ENCODE measurements around the gene CNN2. TPM values are rescaled to one million over a fixed set of nuclear protein-coding genes. Genes with fewer than 3 reads are reported as not detected.

The CNN2 gene
- total RNA-seq, 1 donor from 2014 or later: 226 TPM

GRCh38 chr19:989381-990081, 36.9 kb upstream of the CNN2 start:
- Mint-ChIP-seq H3K27me3 (no peaks in the 10 kb centered on the region), H3K36me3 (ENCODE audit: insufficient read depth) (peaks cover 9% of the 10 kb centered on the region), H3K9me3 (ENCODE audit: low read depth) (no peaks in the 10 kb centered on the region), H3K4me1 (ENCODE audit: low read depth) (peaks cover 6% of the 10 kb centered on the region), H3K4me3 (ENCODE audit: low read depth) (no peak overlapping the region), H3K27ac (no peak overlapping the region)
- DNase-seq (ENCODE audit: low spot score, unreplicated experiment): no peak
- peak; percentile 28 for TF ChIP-seq CTCF (IDR thresholded peaks at IDR 0.05; ENCODE audit: unreplicated experiment)

GRCh38 chr19:990119-990571, 36.3 kb upstream of the CNN2 start:
- no peak for TF ChIP-seq CTCF (IDR thresholded peaks at IDR 0.05; ENCODE audit: unreplicated experiment)
- no peak for DNase-seq (ENCODE audit: low spot score, unreplicated experiment)
- no peaks in the 10 kb centered on the region for H3K4me1 Mint-ChIP-seq (ENCODE audit: low read depth)

GRCh38 chr19:990746-991145, 35.7 kb upstream of the CNN2 start:
- no peak for TF ChIP-seq CTCF (IDR thresholded peaks at IDR 0.05; ENCODE audit: unreplicated experiment)
- H3K9me3 Mint-ChIP-seq (ENCODE audit: low read depth): no peaks in the 10 kb centered on the region
- no peaks in the 10 kb centered on the region for H3K27me3 Mint-ChIP-seq
- H3K36me3 Mint-ChIP-seq (ENCODE audit: insufficient read depth): peaks cover 9% of the 10 kb centered on the region
- H3K27ac Mint-ChIP-seq: no peak overlapping the region
- no peak for DNase-seq (ENCODE audit: low spot score, unreplicated experiment)
- no peaks in the 10 kb centered on the region for H3K4me1 Mint-ChIP-seq (ENCODE audit: low read depth)
- H3K4me3 Mint-ChIP-seq (ENCODE audit: low read depth): no peak overlapping the region

More at GRCh38 chr19:990119-990571, 36.3 kb upstream of the CNN2 start:
- H3K27ac Mint-ChIP-seq: no peak overlapping the region
- no peak overlapping the region for H3K4me3 Mint-ChIP-seq (ENCODE audit: low read depth)
- H3K27me3 Mint-ChIP-seq: no peaks in the 10 kb centered on the region
- no peaks in the 10 kb centered on the region for H3K9me3 Mint-ChIP-seq (ENCODE audit: low read depth)
- peaks cover 9% of the 10 kb centered on the region for H3K36me3 Mint-ChIP-seq (ENCODE audit: insufficient read depth)

GRCh38 chr19:991174-991931, 35.1 kb upstream of the CNN2 start:
- no peak overlapping the region for H3K27ac Mint-ChIP-seq
- H3K4me3 Mint-ChIP-seq (ENCODE audit: low read depth): no peak overlapping the region
- no peak for TF ChIP-seq CTCF (IDR thresholded peaks at IDR 0.05; ENCODE audit: unreplicated experiment)
- peaks cover under 1% of the 10 kb centered on the region for H3K27me3 Mint-ChIP-seq
- H3K36me3 Mint-ChIP-seq (ENCODE audit: insufficient read depth): peaks cover 9% of the 10 kb centered on the region
- no peaks in the 10 kb centered on the region for H3K4me1 Mint-ChIP-seq (ENCODE audit: low read depth)
- DNase-seq (ENCODE audit: low spot score, unreplicated experiment): no peak
- no peaks in the 10 kb centered on the region for H3K9me3 Mint-ChIP-seq (ENCODE audit: low read depth)

- no peak for TF ChIP-seq CTCF (IDR thresholded peaks at IDR 0.05; ENCODE audit: unreplicated experiment)
- Mint-ChIP-seq H3K4me3 (ENCODE audit: low read depth) (no peak overlapping the region), H3K9me3 (ENCODE audit: low read depth) (no peaks in the 10 kb centered on the region), H3K27me3 (peaks cover 8% of the 10 kb centered on the region), H3K36me3 (ENCODE audit: insufficient read depth) (peaks cover 7% of the 10 kb centered on the region), H3K27ac (no peak overlapping the region), H3K4me1 (ENCODE audit: low read depth) (no peaks in the 10 kb centered on the region)
- no peak for DNase-seq (ENCODE audit: low spot score, unreplicated experiment)
Measured at GRCh38 chr19:991932-992669, 34.3 kb upstream of the CNN2 start.
